GM21737 (cell line): Measurements from ENCODE around the gene XXYLT1.

Experiments used
- ATAC-seq: cut with Tn5 transposase; IDR thresholded peaks from one replicate; pipeline ENCODE4 v1.9.1; 2021; ENCODE audit warnings: mild to moderate bottlenecking, moderate library complexity; ENCODE audit not compliant: unreplicated experiment

Gene XXYLT1

DNA sequence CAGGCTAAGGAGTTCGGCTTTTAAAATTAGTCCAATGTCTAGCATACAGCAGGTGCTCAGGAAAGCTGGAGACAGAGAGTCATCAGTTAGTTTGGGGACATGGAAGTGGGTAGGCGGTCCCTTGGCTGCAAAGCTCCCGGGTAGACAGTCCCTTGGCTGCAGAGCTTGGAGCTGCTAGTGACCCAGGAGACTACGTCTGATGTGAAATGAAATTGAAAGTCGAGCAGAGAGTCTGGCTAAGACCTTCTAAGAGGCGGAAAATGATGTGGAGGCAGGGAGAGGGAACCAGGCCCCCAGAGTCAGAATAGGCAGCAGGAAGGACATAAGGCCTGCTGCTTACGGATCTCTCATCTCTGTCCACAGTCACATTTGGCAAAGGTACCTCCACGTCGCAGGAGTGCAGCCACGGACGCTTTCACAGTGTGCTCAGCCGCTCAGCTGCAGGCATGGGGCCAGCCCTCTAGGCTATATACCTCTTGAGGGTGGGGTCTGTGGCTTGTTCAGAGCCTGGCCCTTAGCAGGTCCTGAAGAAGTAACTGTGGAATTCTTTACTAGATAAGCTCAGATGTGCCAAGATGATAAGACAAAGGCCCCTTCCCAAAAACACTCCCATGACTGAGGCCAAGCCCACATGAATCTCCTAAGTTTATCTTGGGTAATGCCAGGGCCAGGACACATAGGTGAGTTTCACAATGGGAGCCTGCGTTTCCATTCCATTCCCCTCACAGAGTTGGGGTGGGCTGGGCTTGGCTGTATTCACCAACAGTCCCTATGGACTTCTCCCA lies 131.7 kb downstream of the XXYLT1 start:
- ATAC-seq, result no peak

DNA sequence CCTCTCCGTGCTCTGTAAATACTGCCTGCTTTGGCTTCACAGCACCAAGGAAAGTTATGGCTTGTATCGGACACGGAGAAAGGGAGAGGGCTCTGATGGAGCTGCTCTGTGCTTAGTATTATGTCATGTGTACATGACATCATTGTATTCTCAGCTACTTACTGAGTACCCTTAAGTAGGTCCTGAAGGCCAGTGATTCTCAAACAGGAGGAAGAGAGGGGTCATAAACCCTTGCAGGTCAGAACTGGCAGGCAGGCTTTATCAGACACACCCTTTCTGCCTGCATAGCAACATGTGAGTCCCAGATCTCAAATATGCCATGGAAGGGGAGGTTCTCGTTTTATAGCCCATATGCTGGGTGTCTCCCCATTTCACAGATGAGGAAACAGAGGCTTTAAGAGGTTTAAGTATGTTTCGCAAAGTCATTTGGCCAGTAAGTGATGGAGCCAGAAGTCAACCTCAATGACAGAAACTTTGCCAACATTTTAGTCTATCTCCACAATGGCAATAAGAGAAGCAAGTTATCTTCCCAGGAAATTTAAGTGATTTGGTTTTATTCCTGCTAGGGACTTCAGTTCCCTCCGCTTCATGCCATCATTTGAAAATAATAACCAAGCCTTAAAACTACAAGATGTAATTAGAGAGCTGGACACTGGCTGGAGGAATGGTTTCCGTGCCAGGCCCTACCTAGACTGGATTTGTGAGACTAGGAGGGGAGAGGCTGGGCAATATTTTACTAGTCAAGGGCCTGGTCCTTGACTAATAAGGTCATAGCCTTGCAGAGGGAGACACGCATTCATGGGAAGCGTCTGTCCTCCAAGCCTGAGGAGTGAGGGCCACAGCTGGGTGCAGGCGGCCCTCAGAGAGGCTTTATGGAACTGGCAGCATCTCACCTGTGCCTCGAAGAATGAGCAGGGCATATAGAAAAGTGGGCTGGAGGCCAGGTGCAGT lies 133.0 kb downstream of the XXYLT1 start:
- no peak for ATAC-seq

DNA sequence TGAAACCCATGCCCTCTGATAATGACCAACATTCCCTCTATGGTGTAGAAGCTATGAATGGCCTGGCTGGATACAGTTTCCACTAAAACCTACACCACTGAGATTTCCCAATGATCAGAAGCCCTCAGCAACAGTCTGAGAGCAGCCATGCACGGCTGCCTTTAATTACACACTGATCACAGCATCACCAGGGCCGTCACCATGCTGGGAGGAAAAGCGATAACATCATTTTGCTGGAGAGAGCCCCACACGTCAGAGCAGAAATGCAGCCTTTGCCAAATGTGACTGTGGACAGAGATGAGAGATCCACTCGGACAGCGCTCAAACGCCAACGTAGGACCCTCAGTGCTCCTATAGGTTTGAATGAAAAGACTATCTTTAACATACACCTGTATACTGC lies 135.0 kb downstream of the XXYLT1 start:
- ATAC-seq, result no peak

- ATAC-seq, result no peak
These were observed 136.5 kb downstream of the XXYLT1 start for GRCh38 chr3:195134431-195134830.

- no peak for ATAC-seq
These were observed 137.5 kb downstream of the XXYLT1 start for GRCh38 chr3:195133462-195133861.

GRCh38 chr3:195133013-195133412 lies 137.9 kb downstream of the XXYLT1 start:
- no peak for ATAC-seq

GRCh38 chr3:195131176-195131575 lies 139.8 kb downstream of the XXYLT1 start:
- ATAC-seq, result no peak

DNA sequence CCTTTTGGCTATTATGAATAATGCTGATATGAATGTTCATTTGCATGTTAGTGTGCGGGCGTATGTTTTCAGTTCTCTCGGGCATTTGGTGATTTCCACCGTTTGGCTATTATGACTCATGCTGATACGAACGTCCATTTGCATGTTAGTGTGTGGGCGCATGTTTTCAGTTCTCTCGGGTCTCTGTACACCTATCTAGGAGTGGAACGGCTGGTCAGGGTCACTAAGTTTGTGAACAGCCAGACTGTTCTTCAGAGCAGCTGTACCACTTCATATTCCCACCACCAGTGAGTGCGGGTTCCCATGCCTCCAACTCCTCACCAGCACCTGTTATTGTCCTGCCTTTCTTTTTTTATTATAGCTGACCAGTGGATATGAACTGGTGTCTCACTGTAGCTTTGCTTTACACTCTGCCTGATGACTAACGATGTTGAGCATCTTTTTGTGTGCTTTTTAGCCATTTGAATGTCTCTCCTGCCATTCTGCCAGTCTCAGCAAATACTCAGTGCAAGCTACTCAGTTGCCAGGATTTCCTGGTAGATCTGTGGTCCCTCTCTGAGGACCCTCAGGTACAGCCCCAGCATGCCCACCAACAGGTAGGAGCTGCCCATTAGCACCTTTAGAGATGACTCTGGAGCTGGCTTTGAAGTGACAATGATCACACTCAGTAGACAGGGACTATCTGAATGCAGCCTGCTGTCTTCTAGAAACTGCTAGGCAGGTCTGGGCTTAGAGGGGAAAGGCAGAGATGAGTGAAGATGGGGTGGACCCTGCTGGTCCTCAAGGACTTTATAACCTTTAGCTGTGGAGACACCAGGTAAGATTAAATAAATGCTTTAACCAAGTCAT lies 141.1 kb downstream of the XXYLT1 start:
- ATAC-seq, result peak; percentile 86

DNA sequence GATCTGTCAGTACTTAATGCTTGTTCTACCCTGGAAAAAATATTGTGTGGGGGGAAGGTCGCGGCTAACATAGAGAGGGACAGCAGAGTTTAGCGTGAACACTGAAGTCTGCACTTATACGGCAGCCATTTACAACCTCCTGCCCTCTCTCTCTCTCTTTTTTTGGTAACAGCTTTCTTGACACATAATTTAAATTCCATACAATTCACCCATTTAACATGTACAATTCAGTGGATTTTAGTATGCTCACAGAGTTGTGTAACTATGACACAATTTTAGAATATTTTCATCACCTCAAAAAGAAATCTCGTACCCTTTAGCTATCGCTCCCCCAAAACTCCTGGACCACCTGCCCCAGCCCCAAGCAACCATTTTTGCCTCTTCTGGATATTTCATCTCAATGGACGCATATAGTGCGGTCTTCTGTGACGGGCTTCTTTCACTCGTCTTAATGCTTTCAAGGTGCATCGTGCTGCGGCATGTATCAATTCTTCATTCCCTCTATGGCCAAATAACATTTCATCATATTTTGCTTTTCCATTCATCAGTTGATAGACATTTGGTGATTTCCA lies 141.8 kb downstream of the XXYLT1 start:
- ATAC-seq, result no peak

DNA sequence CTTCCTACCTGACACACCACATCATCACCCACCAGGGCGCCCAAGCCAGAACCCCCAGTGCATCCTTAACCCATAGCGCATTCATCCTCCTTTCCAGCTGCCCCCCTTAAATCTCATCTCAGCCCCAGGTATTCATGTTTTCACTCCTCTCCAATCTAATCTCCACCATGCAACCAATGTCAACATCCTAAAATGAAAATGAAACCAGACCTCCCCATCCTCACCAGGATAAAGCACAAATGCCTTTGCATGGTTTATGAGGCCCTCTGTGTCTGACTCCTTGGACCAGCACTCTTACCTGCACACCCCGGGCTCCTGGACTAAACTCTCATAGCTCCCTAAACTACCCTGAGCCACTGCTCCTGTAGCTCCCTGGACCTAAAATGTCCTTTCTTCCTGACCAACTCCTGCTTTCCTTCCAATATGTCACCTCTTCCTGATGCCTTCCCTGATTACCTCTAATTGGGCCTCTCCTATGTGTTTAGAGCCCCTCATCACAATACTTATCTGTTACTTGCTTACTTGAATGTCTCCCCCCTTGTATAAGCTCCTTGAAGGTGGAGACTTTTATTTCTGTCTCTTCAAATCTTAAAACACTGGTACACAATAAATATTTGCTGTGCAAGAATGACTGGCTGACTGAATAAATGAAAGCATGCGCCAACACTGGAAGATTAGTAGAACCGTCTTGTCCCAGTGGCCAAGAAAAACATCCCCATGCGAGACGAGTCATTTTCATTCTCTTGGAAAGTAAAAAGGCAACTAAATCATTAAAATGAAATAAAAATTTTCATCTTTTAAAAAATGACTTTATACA lies 142.5 kb downstream of the XXYLT1 start:
- no peak for ATAC-seq

DNA sequence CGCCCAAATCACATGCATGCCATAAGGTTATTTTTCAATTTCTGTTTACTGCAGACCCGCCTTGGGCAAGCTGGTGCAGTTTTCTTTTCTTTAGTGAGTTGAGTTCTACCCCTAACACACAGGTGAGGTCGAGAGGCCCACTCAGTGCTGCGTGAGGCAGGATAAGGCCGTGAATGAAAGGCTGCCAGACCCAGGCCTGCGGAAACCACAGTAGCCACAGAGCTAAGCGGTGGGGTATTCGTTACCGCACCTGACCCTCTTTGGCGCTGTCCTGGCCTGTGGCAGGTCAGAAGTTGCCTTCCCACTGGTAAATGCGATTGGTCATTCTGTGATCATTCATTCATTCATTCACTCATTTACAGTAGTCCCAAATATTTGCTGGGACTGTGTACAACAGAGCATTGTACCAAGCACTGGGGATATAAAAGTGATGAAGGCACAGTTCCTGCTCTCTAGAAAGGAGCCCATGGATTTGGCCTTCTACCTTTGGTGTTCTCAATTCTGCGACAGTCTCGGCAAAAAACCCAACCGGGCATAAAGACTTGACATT lies 144.8 kb downstream of the XXYLT1 start:
- ATAC-seq, result no peak

GRCh38 chr3:195125646-195126045 lies 145.3 kb downstream of the XXYLT1 start:
- no peak for ATAC-seq

GRCh38 chr3:195124378-195124992 lies 146.5 kb downstream of the XXYLT1 start:
- no peak for ATAC-seq

- no peak for ATAC-seq
These were observed 147.7 kb downstream of the XXYLT1 start for GRCh38 chr3:195123281-195123691.

- no peak for ATAC-seq
These were observed 148.7 kb downstream of the XXYLT1 start for GRCh38 chr3:195122261-195122660.

- ATAC-seq, result no peak
These were observed 150.7 kb downstream of the XXYLT1 start for GRCh38 chr3:195120267-195120601.

DNA sequence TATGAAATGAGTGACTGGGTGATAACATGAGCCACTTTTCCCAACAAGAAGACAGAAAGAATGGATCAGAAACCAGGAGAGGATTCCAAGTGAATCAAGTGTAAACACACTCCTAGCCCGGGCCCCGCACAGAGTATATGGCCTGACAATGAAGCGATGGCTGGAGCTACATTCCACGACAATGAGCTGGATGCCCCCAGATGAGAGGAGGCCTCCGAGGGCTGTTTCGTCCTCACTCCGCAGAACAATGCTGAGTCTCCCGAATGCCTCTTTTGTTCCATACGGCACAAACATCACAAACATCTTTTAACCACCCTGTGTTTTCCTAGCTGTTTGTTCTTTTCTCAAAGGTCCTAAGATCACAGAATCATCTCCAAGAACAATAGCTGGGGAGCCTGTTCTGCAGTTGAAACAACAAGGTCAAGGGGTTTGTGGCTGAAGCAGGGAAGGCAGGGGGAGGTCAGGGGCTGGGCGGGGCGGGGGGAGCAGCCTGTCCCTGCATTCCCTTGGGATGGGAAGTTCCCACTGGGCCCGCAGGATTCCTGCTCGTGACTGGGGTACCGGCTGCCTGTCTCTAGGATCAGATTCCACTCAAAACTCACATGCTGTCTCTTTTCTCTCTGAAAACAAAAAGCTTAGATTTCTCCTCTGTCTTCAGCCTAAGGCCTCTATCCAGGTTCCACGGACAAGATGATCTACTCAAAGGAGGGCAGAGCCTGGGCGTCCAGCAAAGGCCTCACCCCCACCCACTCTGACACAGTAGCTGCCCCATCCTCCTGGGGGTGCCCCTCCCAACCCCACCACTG lies 151.3 kb downstream of the XXYLT1 start:
- ATAC-seq, result no peak

DNA sequence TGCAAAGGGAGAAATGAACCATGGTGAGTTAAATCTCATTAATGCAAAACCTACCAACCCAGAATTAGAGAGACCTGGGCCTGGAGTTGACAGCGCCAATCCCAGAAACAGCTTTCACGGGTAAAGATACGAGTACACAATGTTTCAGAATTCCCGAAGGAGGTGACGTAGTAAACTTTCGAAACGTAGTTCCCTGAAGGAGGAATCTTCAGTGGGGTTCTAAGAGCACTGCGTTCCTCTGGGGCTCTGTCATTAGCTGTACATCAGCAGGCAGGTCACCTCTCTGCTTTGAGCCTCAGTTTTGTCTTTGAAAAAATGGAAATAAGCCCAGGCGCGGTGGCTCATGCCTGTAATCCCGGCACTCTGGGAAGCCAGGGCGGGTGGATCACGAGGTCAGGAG lies 152.3 kb downstream of the XXYLT1 start:
- no peak for ATAC-seq
